Colon (tissue), 2 donors: ENCODE measurements around the gene PRKCA.

ENCODE experiments used
- FAIRE-seq: peaks from 2 replicates; lab custom pipeline; 2012; peaks lifted over from hg19 to GRCh38; lab: Jason Lieb, UNC
- donor health status: control.
- donor health status: control.

PRKCA gene

DNA sequence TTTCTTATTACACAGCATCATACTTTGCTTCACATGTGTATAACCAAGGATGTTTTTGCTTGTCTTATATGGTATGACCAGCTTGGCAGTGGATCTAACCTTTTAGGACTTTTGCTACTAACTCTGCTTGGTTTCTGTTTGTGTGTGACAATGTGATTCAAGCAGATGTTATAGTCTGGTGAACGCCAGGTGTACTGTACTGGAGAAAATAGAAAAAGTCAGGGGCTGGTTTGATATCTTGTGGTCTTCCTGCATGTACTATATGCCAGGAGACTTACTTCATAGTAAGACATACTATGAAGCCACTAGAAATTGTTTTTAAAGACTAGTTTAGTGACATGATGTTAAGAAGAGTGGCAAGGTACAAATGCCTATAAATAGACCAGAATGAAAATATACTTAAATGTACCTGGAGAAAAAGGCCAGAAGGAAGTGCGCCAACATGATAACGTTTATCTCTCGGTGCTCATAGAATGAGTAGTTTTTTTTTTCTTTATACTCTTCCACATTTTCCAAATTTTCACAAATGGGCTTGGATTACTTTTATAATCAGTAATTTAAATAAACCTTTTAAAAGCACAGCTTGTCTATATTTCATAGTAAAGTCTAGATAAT is 112.3 kb downstream of the PRKCA start:
- FAIRE-seq, result no peak

DNA sequence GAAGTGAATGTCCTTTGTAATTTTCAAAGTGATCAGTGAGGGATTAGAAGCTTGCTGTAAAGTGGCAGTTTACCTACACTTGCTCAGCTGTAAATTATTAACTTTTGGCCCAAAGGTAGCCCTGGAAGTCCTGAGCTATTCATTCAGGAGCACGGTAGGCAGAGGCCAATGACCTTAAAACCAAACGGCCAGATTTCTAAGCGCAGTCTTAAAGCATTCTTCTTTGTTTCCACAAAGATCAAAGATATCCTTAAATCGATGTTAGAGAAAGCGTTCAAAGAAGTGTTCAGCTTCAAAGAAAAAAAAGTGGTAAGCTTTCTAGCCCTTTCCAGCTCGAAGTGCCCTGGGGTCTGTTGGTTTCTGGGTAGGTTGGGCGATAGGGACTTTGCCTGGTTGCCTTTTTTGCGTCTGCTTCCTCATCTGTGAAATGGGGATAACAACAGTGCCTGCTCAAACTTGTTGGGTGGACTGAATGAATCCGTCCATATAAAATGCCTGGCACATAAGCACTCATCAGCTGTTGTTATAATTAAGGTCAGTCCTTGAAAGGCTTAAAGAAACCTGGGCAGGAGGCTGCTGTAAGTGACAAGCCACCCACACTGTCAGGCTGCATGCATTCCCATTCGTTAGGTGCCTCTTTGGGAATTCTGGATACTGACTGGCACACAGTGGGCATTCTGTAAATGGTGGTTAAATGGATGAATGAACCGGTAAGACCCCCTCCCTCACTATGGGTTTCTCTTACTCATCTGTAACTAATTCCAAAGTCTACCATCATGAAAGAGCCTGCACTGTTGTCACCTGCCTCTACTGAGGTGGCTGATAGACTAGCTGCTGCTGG is 113.2 kb downstream of the PRKCA start:
- no peak for FAIRE-seq

DNA sequence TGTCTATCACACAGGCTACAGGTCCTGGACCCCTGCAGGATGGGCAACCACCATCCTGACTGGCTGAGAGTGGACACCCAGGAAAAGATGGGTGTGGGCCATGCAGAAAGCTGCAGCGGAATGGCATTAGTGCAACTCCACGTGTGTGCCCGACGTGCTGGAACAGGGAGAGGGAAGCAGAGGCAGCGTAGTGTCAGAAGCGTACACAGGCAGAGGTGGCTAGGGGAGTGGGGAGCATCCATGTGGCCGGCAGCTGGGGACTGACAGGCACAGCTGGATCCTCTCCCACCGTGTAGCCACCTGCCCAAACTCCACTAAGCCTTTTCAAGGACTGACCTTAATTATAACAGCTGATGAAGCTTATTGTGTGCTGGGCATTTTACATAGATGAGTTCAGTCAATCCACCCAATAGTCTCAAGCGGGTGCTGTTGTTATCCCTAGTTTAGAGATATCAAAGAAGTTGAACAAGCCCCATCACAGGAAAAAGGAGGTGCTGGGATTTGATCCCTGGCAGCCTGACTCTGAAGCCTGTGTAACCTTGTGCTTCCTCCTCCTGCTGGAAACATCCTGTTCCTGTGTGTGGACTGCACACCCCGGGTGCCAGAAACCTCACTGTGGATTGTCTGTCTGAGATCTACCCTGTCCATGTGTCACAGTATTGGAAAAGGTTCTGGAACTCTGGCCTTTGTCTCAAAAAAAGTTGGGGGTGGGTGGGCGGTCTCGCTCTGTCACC is 114.0 kb downstream of the PRKCA start:
- no peak for FAIRE-seq

DNA sequence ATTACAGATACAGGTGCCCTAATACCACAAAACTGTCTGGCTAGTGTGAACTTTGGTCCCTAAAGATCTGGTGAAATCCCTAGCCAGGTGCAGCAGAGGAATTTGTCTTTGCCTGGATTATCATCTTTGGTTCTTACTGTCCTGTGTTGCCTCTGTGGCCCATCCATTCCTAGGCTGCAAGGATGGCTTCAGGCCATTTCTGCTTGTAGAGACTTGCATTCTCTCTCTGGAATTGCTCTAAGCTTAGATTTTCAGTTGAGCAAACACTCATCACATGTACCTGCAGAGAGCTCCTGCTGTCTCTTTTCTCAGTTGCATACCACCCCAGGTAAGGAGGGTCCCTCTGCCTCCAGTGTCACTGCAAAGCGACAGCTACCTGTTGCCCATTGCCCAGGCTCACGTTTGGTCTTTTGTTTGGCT is 114.9 kb downstream of the PRKCA start:
- no peak for FAIRE-seq

DNA sequence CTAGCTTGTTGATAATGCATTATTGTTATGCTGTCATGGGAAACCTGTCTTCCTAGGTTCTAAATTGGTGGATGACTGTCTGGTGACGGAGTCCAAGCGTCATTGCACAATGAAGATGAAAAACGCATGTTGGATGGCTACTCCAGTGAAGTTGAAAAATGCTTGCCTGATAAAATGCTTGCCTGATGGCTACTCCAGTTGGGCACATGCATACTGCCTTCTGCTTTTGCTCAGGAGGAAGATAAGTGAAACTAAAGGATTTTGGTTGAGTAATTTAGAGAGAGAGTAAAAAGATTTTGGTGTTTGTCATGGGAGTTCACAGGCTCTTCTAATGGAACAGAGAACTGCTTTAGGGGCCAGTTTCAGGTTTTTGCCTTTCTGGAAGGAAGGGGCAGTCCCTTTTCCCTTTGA is 118.6 kb downstream of the PRKCA start:
- FAIRE-seq, result no peak

DNA sequence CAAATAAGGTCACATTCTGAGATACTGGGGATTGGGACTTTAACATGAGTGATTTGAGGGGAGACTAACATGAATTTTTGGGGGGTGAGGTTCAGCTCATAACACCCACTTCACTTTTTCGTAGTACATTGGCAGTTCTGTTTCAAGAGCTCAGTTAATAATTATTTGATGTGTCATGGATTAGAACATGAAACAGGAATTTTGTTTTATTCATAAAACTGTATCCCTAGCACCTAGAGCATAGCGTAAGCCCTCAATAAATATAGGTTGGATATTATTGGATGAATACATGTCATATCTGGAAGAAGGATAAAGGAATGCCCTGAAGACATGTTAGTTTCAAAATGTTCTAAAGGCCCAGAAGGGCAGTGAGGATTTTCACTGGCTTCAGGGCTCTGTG is 119.8 kb downstream of the PRKCA start:
- no peak for FAIRE-seq

- no peak for FAIRE-seq
Measured at GRCh38 chr17:66423056-66423955, 120.9 kb downstream of the PRKCA start.

DNA sequence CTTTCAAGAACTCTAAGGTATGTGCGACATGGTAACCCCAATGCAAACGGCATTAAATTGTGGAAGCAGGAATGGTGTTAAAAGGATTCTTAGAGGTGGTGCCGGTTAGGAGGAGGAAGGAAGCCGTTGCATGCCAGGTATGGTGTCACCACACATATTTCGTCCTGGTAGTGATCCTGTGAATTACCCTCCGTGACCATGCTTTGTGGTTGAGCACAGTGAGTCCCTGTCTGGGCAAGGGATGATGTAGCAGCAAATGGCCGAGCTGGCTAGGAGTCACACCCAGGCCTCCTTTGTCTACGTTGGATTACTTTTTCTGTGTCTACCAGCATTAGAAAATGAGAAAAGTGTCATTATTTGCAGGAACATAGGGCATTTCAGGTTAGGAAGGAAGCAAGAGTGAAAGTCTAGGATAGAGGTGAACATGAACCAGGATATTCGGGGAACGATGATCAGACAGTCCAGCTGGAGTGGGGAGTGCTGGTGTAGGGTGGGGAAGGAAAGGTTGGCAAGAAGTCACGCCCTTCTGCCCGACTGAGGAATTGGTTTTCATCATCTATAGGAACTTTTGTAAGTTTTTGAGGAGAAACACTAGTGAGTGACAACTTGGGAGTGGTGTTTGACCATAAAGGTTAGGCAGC is 123.5 kb downstream of the PRKCA start:
- FAIRE-seq, result no peak

DNA sequence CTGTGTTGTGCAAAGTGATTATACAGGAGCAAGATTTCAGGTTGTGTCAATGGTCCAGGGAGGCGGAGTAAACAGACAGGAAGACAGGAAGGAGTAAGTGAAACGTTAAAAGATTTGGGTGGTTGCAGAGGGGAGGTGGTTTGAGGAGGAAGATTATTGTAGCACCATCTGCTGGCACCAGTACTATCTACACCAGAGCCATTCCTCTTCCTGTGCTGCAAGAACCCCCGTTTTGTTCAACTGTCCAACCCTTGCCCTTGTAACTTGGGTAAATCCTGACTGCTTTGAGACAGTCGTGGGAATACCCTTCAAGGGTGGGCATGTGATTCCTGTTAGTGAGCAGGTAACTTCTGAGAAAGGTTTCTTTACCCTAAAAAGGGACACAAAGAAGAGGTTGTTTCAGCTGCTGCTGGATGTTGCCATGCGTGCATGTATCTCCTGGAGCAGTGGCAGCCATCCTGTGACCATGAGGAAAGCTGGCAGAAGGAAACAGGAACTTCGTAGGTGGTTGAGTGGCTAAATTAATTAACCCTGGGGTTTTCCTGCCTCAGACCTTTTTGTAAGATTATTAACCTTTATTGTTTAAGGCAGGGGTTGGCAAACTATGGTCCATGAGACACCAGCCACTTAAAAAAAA is 124.1 kb downstream of the PRKCA start:
- no peak for FAIRE-seq

DNA sequence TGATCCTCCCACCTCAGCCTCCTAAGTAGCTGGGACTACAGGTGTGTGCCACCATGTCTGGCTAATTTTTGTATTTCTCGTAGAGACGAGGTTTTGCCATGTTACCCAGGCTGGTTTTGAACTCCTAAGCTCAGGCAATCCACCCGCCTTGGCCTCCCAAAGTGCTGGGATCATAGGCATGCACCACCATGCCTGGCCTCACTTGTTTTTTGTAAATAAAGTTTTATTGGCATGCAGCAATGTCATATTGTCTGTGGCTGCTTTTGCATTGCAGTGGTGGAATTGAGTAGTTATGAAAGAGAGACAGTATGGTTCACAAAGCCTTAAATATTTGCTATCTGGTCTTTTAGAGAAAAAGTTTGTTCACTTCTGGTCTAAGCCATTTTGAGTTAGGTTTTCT is 124.7 kb downstream of the PRKCA start:
- FAIRE-seq, result no peak

DNA sequence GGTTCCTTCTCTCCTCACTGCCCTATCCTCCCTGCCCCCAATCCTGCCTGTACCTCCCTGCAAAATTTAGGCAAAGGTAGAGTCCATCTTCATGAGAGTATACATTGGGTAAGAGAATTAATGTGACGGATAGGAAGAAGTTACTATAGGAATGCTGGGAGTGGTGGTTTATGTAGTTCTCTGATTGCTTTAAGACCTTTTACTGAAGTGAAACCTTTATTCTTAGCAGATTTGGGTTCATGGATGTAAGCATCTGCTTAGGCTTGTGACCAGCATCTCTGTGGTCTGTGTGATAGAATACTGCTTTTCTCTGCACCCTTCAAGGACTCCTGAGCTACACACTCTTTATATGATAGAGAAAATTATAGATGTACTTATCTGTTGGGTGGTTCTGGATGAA is 127.3 kb downstream of the PRKCA start:
- no peak for FAIRE-seq

- FAIRE-seq, result no peak
Measured at GRCh38 chr17:66430846-66431795, 128.7 kb downstream of the PRKCA start.

DNA sequence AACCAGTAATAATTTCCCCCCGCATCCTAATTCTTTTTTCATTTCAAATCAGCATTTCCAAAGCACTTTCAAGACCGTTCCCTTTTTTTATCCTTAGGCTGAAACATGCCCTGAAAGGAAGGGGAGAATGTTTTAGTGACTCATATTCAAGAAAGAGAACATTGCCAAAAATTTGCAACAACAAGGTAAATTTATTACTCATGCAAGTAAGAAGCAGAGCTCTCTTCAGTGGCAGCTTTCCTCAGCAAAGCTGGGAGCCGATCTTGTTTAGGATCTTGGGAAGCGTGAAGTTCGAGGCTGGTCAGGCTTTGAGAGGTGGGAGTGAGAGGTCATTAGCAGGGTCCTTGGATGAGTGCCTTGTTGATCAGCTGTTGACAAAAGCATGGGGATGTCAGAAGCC is 129.5 kb downstream of the PRKCA start:
- FAIRE-seq, result no peak

GRCh38 chr17:66432411-66432957 is 130.1 kb downstream of the PRKCA start:
- FAIRE-seq, result no peak

DNA sequence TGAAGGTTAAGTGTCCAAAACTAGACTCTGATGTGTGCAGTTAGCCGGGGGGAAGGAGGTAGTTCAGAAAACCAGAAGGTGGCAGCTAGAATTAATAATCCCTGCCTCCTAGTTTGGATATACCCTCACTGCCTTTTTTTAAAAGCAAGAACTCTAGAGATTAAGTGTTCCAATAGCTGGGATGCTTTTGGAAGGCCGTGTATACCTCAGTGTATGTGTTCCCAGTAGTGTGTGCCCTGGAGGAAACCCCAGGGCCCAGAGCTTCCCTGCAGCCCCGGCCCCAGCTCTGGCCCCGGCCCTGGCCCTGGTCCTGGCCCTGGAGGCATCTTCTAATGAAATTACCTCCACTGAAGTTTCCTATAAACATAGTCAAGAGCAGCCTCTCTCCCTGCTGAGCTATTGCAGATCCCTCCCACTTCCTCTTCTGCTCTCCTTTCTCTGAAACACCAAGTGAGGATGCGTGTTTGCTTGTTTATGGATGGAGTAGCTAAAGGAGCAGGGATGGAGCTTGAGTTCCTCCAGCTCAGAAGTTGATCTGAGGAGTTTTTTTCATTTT is 130.7 kb downstream of the PRKCA start:
- FAIRE-seq, result no peak

DNA sequence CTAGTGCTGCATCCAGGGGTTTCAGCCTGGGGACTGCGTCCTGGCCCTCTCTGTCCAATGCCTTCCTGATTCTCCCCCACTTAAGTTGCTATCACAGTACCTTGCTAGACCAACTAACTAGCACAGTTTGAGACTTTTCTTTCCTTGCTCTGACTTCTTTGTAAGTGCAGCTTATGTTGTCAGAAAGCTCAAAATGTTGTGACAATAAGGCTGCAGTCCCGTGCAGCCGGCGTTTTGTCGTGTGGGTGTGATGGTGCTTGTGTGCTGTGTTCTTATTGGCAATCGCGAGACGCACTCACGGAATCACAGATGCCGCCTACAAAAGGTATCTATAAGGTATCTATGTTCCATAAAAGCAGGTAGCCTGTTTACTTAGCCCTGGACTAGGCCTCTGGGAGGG is 132.8 kb downstream of the PRKCA start:
- no peak for FAIRE-seq

GRCh38 chr17:66436631-66437030 is 134.2 kb downstream of the PRKCA start:
- no peak for FAIRE-seq

GRCh38 chr17:66437476-66438026 is 135.1 kb downstream of the PRKCA start:
- no peak for FAIRE-seq

DNA sequence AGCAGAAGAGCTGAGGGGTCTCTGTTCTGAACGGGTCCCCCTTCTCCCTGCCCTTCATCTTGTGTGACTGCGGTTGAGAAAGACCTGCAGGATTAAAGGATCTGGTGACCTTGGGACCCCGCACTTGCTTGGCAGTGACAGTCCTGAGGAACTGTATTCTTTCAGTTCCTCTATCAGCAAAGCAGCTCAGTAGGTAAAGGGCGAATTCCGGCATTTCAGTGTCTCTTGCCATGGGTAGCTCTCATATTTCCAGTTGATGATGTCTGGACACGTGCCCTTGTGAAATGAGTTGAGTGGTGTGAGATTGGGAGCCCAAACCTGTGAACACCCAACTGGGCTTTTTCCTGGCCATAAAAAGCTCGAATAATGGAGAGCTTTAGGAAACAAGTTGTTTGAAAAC is 135.7 kb downstream of the PRKCA start:
- no peak for FAIRE-seq
